OCI-LY3 (cell line): Measurements from ENCODE around the gene SHC4.
"Not testable (repeated sequence)": the region's sequence is repeated elsewhere in the genome, so short reads cannot be mapped to it uniquely, and the experiment has no call there.

Experiments
- H2AFZ ChIP-seq: fragments of 200-600, 300-600 bp; shearing (Covaris generic); 2 replicates; pipeline ENCODE4 v1.6.0; 2014; ENCODE audit warnings: antibody characterized with exemption, low read depth, low read length
- H3K27ac ChIP-seq: fragments of 200-600, 300-600 bp; sonication (generic); 2 replicates; pipeline ENCODE4 v1.5.1; 2014; ENCODE audit warnings: mild to moderate bottlenecking, low read length, moderate library complexity, mixed read lengths
- H3K27me3 ChIP-seq: fragments of 200-600, 300-600 bp; sonication (generic); 2 replicates; pipeline ENCODE4 v1.6.1; 2014; ENCODE audit warnings: low read depth, low read length, mixed read lengths
- H3K36me3 ChIP-seq: fragments of 200-600, 300-600 bp; sonication (generic); replicated peaks from 2 replicates; pipeline ENCODE3; 2014; ENCODE audit warnings: low read depth, low read length, mixed read lengths
- H3K4me1 ChIP-seq: fragments of 300-600, 200-600 bp; sonication (generic); 2 replicates; pipeline ENCODE4 v1.6.1; 2014; ENCODE audit warnings: low read length, mixed read lengths
- H3K4me2 ChIP-seq: fragments of 200-600, 300-600 bp; sonication (generic); 2 replicates; pipeline ENCODE4 v1.6.1; 2014; ENCODE audit warnings: low read length, mixed read lengths
- H3K4me3 ChIP-seq: fragments of 300-600, 200-600 bp; sonication (generic); 2 replicates; pipeline ENCODE4 v1.5.1; 2014; ENCODE audit warnings: antibody characterized with exemption, mild to moderate bottlenecking, low read length, moderate library complexity
- H3K79me2 ChIP-seq: fragments of 300-600, 200-600 bp; shearing (Covaris generic); 2 replicates; pipeline ENCODE4 v1.6.1; 2014; ENCODE audit warnings: mild to moderate bottlenecking, low read length, mixed read lengths
- H3K9ac ChIP-seq: fragments of 300-600, 200-600 bp; shearing (Covaris generic); 2 replicates; pipeline ENCODE4 v1.6.0; 2014; ENCODE audit warnings: mild to moderate bottlenecking, low read length, moderate library complexity
- H3K9me3 ChIP-seq: fragments of 200-600, 300-600 bp; shearing (Covaris generic); 2 replicates; pipeline ENCODE4 v1.6.1; 2014; ENCODE audit warnings: low read length, mixed read lengths; ENCODE audit not compliant: insufficient read depth
- H4K20me1 ChIP-seq: fragments of 200-600, 300-600 bp; sonication (generic); 2 replicates; pipeline ENCODE4 v1.6.1; 2016; ENCODE audit warnings: low read length, mixed read lengths; ENCODE audit not compliant: insufficient read depth
- CTCF ChIP-seq: fragments of 200-600, 300-600 bp; sonication (generic); IDR thresholded peaks from 2 replicates; pipeline ENCODE4 v1.5.1; 2014; ENCODE audit warnings: antibody characterized with exemption, low read length, low read depth
- EZH2phosphoT487 ChIP-seq: fragments of 200-600 bp; shearing (Covaris generic); IDR thresholded peaks from 2 replicates; pipeline ENCODE4 v1.6.1; 2018; ENCODE audit warnings: antibody characterized with exemption, mixed run types, low read depth

SHC4 gene

GRCh38 chr15:48915861-48916260 lies 47.9 kb downstream of the SHC4 start:
- TF ChIP-seq CTCF: no peak
- Histone ChIP-seq H3K4me2 (no peak overlapping the region), H4K20me1 (no peaks in the 10 kb centered on the region), H3K27me3 (peaks cover 24% of the 10 kb centered on the region; the same call in 1 of the 2 replicates), H3K9me3 (no peaks in the 10 kb centered on the region), H3K36me3 (no peaks in the 10 kb centered on the region), H3K79me2 (no peaks in the 10 kb centered on the region), H3K27ac (no peak overlapping the region), H3K4me1 (no peaks in the 10 kb centered on the region), H2AFZ (no peak overlapping the region), H3K9ac (no peak overlapping the region), H3K4me3 (no peak overlapping the region)

GRCh38 chr15:48914717-48915116 lies 49.0 kb downstream of the SHC4 start:
- no peak overlapping the region for H3K4me3 ChIP-seq
- peaks cover 24% of the 10 kb centered on the region; the same call in 1 of the 2 replicates for H3K27me3 ChIP-seq
- H3K4me2 ChIP-seq: no peak overlapping the region
- no peaks in the 10 kb centered on the region for H3K9me3 ChIP-seq
- no peaks in the 10 kb centered on the region for H4K20me1 ChIP-seq
- no peaks in the 10 kb centered on the region for H3K79me2 ChIP-seq
- H3K36me3 ChIP-seq: no peaks in the 10 kb centered on the region
- no peak overlapping the region for H3K9ac ChIP-seq
- no peak overlapping the region for H2AFZ ChIP-seq
- H3K27ac ChIP-seq: no peak overlapping the region
- TF ChIP-seq EZH2phosphoT487 (no peak), CTCF (no peak)
- no peaks in the 10 kb centered on the region for H3K4me1 ChIP-seq

- H3K9ac ChIP-seq: no peak overlapping the region
- TF ChIP-seq EZH2phosphoT487 (no peak), CTCF (no peak)
Observed at GRCh38 chr15:48913141-48913540, 50.6 kb downstream of the SHC4 start.

GRCh38 chr15:48910554-48910953 lies 53.2 kb downstream of the SHC4 start:
- not testable (repeated sequence) for H3K27me3 ChIP-seq, H4K20me1 ChIP-seq, H3K4me3 ChIP-seq

More at GRCh38 chr15:48913141-48913540, 50.6 kb downstream of the SHC4 start:
- Histone ChIP-seq H2AFZ (no peak overlapping the region), H3K9me3 (no peaks in the 10 kb centered on the region), H3K27ac (no peak overlapping the region), H3K4me2 (no peak overlapping the region), H3K4me3 (no peak overlapping the region), H4K20me1 (no peaks in the 10 kb centered on the region), H3K36me3 (no peaks in the 10 kb centered on the region), H3K79me2 (no peaks in the 10 kb centered on the region), H3K27me3 (peaks cover 22% of the 10 kb centered on the region; the same call in 1 of the 2 replicates), H3K4me1 (no peaks in the 10 kb centered on the region)

GRCh38 chr15:48909313-48909712 lies 54.4 kb downstream of the SHC4 start:
- not testable (repeated sequence) for H3K4me3 ChIP-seq, H3K4me2 ChIP-seq, H3K9ac ChIP-seq, H3K36me3 ChIP-seq, H4K20me1 ChIP-seq, H3K27me3 ChIP-seq, H3K9me3 ChIP-seq, H3K4me1 ChIP-seq, H3K79me2 ChIP-seq, H2AFZ ChIP-seq, H3K27ac ChIP-seq

More at GRCh38 chr15:48910554-48910953, 53.2 kb downstream of the SHC4 start:
- H3K4me2 ChIP-seq, H2AFZ ChIP-seq, H3K36me3 ChIP-seq, H3K9me3 ChIP-seq, H3K27ac ChIP-seq, H3K79me2 ChIP-seq, H3K9ac ChIP-seq, H3K4me1 ChIP-seq: not testable (repeated sequence)
